GM23338 (cell line): ENCODE measurements around the gene DIAPH1. TPM values are rescaled to one million over a fixed set of nuclear protein-coding genes. Genes with fewer than 3 reads are reported as not detected.

Experiments
- ATAC-seq: fragments of 200-7000 bp; cut with Tn5 transposase; 3 replicates; pipeline ENCODE4 v1.9.1; 2020
- DNase-seq: peaks from one replicate; pipeline ENCODE4 v3.0.0-alpha.2; 2015; ENCODE audit warnings: low spot score
- H2AFZ ChIP-seq: fragments of 200-600 bp; sonication (generic); 2 replicates; pipeline ENCODE4 v1.8.0; 2016; ENCODE audit warnings: antibody characterized with exemption, mild to moderate bottlenecking, moderate library complexity
- H3F3A ChIP-seq: fragments of 200-600 bp; sonication (generic); replicated peaks from 2 replicates; pipeline ENCODE4 v1.8.0; 2017; ENCODE audit warnings: antibody characterized with exemption, mixed run types, low read depth
- H3K27ac ChIP-seq: fragments of 200-600 bp; sonication (generic); 2 replicates; pipeline ENCODE4 v1.6.1; 2016; ENCODE audit warnings: low read depth
- H3K27me3 ChIP-seq: fragments of 200-600 bp; sonication (generic); 2 replicates; pipeline ENCODE4 v1.8.0; 2016; ENCODE audit warnings: mild to moderate bottlenecking, mixed run types, moderate library complexity; ENCODE audit not compliant: insufficient read depth
- H3K36me3 ChIP-seq: fragments of 200-600 bp; sonication (generic); 2 replicates; pipeline ENCODE4 v1.8.0; 2016; ENCODE audit warnings: mild to moderate bottlenecking; ENCODE audit not compliant: insufficient read depth
- H3K4me1 ChIP-seq: fragments of 200-600 bp; sonication (generic); 2 replicates; pipeline ENCODE4 v1.8.0; 2016; ENCODE audit warnings: mild to moderate bottlenecking, moderate library complexity; ENCODE audit not compliant: insufficient read depth
- H3K4me2 ChIP-seq: fragments of 200-600 bp; sonication (generic); 2 replicates; pipeline ENCODE4 v1.7.1; 2017; ENCODE audit warnings: mixed run types
- H3K4me3 ChIP-seq: fragments of 200-600 bp; sonication (generic); 2 replicates; pipeline ENCODE4 v1.6.1; 2016; ENCODE audit warnings: mixed run types
- H3K79me2 ChIP-seq: fragments of 200-600 bp; sonication (generic); replicated peaks from 2 replicates; pipeline ENCODE4 v1.8.0; 2017; ENCODE audit warnings: mild to moderate bottlenecking; ENCODE audit not compliant: insufficient read depth
- H3K9me2 ChIP-seq: fragments of 200-600 bp; sonication (generic); 2 replicates; pipeline ENCODE4 v1.8.0; 2017; ENCODE audit not compliant: insufficient read depth
- H4K20me1 ChIP-seq: fragments of 200-600 bp; sonication (generic); replicated peaks from 2 replicates; pipeline ENCODE4 v1.8.0; 2017; ENCODE audit warnings: mild to moderate bottlenecking; ENCODE audit not compliant: insufficient read depth
- H3K27ac Mint-ChIP-seq: 2 replicates; pipeline ENCODE4 v1.8.0; 2020; ENCODE audit warnings: inconsistent platforms, mild to moderate bottlenecking, moderate library complexity, mixed read lengths
- H3K27me3 Mint-ChIP-seq: 3 replicates; pipeline ENCODE4 v1.8.0; 2022; ENCODE audit warnings: low read depth, mild to moderate bottlenecking, moderate library complexity, mixed read lengths, inconsistent platforms; ENCODE audit not compliant: insufficient read depth, poor library complexity
- H3K36me3 Mint-ChIP-seq: 3 replicates; pipeline ENCODE4 v1.8.0; 2021; ENCODE audit warnings: low read depth, mild to moderate bottlenecking, inconsistent platforms, moderate library complexity, mixed read lengths
- H3K4me1 Mint-ChIP-seq: 3 replicates; pipeline ENCODE4 v1.8.0; 2020; ENCODE audit warnings: mild to moderate bottlenecking, inconsistent platforms, mixed read lengths
- H3K4me3 Mint-ChIP-seq: 3 replicates; pipeline ENCODE4 v1.8.0; 2021; ENCODE audit warnings: moderate library complexity, mild to moderate bottlenecking, inconsistent platforms, mixed read lengths
- H3K9me3 Mint-ChIP-seq: 3 replicates; pipeline ENCODE4 v1.8.0; 2020; ENCODE audit warnings: moderate library complexity, mild to moderate bottlenecking, inconsistent platforms, mixed read lengths
- CREB1 ChIP-seq: fragments of 250-450 bp; sonication (Bioruptor Pico); IDR thresholded peaks from 2 replicates; pipeline ENCODE4 v1.5.0; 2020; ENCODE audit warnings: low read depth, mild to moderate bottlenecking, moderate library complexity
- EZH2 ChIP-seq: fragments of 200-600 bp; sonication (generic); IDR thresholded peaks from one replicate; pipeline ENCODE4 v1.8.0; 2017; ENCODE audit warnings: antibody characterized with exemption, mild to moderate bottlenecking, low read depth; ENCODE audit not compliant: unreplicated experiment
- EZH2phosphoT487 ChIP-seq: fragments of 200-600 bp; sonication (generic); IDR thresholded peaks from one replicate; pipeline ENCODE4 v1.8.1; 2018; ENCODE audit warnings: antibody characterized with exemption; ENCODE audit not compliant: unreplicated experiment
- JUNB ChIP-seq: IDR thresholded peaks from one replicate; pipeline ENCODE4 v1.6.1; 2016; ENCODE audit warnings: antibody characterized with exemption; ENCODE audit not compliant: unreplicated experiment
- NANOG ChIP-seq: IDR thresholded peaks from 2 replicates; pipeline ENCODE4 v1.6.1; 2016; ENCODE audit warnings: antibody characterized with exemption, borderline replicate concordance
- POLR2AphosphoS5 ChIP-seq: IDR thresholded peaks from 2 replicates; pipeline ENCODE4 v1.6.1; 2016; ENCODE audit warnings: antibody characterized with exemption, low read depth
- STAT1 ChIP-seq: IDR thresholded peaks from one replicate; pipeline ENCODE4 v1.6.1; 2016; ENCODE audit warnings: antibody characterized with exemption; ENCODE audit not compliant: unreplicated experiment
- ZNF114 ChIP-seq: fragments of 250-450 bp; sonication (Bioruptor Pico); IDR thresholded peaks from 2 replicates; pipeline ENCODE4 v1.5.0; 2020; ENCODE audit warnings: mild to moderate bottlenecking, moderate library complexity
- ZNF331 ChIP-seq: fragments of 250-450 bp; sonication (Bioruptor Pico); IDR thresholded peaks from 2 replicates; pipeline ENCODE4 v1.5.0; 2020; ENCODE audit warnings: low read depth, mild to moderate bottlenecking, moderate library complexity
- polyA plus RNA-seq: library from polyadenylated mRNA; unstranded; fragments of >200 nt; fragmentation: Nextera tagmentation; extraction: Ambion mirVana; gene quantifications from 2 replicates; pipeline ENCODE4 v1.2.1, GENCODE V29; 2016
- total RNA-seq: library from RNA; depleted of rRNA; stranded (reverse); fragments of >200 nt; shearing (Covaris generic); gene quantifications from 2 replicates; pipeline ENCODE4 v1.2.3, GENCODE V29; 2014
- TF ChIP-seq, protein P1 (sequence below): IDR thresholded peaks from one replicate; pipeline ENCODE4 v1.6.1; 2018; ENCODE audit warnings: antibody characterized with exemption; ENCODE audit not compliant: unreplicated experiment
- TF ChIP-seq, protein P2 (sequence below): IDR thresholded peaks from 2 replicates; pipeline ENCODE4 v1.6.1; 2016; ENCODE audit warnings: antibody characterized with exemption
- TF ChIP-seq, protein P3 (sequence below): fragments of 250-450 bp; sonication (Bioruptor Pico); IDR thresholded peaks from 2 replicates; pipeline ENCODE4 v1.5.0; 2020; ENCODE audit warnings: mild to moderate bottlenecking, moderate library complexity
- TF ChIP-seq, protein P4 (sequence below), 2 experiments: fragments of 200-600 bp in 1 of 2; sonication (generic) in 1 of 2; conservative IDR thresholded peaks; 2 replicates each; pipeline versions ENCODE4 v1.5.1 to v1.6.1; 2016 to 2017; ENCODE audit warnings: antibody characterized with exemption in 2 of 2, low read depth in 2 of 2, mild to moderate bottlenecking in 2 of 2, moderate library complexity in 1 of 2

DIAPH1 gene
- total and polyA plus RNA-seq, 2 experiments from 2014 or later, result 42.9 to 104 TPM

DNA sequence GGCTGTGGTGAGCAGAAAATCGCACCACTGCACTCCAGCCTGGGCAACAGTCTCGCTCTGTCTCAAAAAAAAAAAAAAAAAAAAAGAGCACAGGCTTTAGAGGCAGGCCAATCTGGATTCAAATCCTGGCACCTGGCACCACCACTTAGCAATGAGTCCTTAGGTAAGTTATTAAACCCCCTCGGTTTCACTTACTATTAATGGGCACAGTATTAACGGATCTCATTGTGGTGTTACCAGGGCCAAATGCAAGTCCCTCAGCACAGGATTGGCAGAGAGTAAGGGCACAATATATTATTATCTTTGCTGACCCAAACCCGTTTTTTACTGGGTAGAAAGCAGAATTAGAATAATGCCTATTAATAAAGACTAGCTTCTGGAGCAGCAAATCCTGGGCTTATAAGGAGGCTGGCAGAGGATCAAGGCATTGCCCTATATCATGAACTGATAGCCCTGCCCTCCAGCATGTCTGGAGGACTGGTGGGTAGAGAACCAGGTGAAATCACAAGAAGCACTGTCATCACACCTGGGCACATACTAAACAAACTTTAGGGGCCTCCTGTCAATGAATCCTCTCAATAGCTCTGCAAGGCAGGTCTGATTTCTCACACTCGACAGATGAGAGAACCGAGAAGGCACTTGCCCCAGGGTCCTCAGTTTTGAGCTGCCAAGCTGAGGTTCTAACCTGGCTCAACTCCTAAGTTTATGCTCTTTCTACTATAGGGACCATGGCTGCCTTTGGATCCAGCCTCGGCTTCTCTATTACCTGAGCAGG lies 112.2 kb downstream of the DIAPH1 start:
- H3K27ac Mint-ChIP-seq, result no peak overlapping the region
- TF ChIP-seq, protein P1, sequence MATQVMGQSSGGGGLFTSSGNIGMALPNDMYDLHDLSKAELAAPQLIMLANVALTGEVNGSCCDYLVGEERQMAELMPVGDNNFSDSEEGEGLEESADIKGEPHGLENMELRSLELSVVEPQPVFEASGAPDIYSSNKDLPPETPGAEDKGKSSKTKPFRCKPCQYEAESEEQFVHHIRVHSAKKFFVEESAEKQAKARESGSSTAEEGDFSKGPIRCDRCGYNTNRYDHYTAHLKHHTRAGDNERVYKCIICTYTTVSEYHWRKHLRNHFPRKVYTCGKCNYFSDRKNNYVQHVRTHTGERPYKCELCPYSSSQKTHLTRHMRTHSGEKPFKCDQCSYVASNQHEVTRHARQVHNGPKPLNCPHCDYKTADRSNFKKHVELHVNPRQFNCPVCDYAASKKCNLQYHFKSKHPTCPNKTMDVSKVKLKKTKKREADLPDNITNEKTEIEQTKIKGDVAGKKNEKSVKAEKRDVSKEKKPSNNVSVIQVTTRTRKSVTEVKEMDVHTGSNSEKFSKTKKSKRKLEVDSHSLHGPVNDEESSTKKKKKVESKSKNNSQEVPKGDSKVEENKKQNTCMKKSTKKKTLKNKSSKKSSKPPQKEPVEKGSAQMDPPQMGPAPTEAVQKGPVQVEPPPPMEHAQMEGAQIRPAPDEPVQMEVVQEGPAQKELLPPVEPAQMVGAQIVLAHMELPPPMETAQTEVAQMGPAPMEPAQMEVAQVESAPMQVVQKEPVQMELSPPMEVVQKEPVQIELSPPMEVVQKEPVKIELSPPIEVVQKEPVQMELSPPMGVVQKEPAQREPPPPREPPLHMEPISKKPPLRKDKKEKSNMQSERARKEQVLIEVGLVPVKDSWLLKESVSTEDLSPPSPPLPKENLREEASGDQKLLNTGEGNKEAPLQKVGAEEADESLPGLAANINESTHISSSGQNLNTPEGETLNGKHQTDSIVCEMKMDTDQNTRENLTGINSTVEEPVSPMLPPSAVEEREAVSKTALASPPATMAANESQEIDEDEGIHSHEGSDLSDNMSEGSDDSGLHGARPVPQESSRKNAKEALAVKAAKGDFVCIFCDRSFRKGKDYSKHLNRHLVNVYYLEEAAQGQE, result no peak
- TF ChIP-seq POLR2AphosphoS5 (no peak), ZNF331 (CRISPR knock-in tag) (no peak), EZH2 (no peak), EZH2phosphoT487 (no peak), JUNB (no peak), NANOG (no peak), STAT1 (no peak), CREB1 (CRISPR knock-in tag) (no peak), ZNF114 (no peak)
- TF ChIP-seq, protein P2, sequence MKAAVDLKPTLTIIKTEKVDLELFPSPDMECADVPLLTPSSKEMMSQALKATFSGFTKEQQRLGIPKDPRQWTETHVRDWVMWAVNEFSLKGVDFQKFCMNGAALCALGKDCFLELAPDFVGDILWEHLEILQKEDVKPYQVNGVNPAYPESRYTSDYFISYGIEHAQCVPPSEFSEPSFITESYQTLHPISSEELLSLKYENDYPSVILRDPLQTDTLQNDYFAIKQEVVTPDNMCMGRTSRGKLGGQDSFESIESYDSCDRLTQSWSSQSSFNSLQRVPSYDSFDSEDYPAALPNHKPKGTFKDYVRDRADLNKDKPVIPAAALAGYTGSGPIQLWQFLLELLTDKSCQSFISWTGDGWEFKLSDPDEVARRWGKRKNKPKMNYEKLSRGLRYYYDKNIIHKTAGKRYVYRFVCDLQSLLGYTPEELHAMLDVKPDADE, result no peak
- TF ChIP-seq, protein P3, sequence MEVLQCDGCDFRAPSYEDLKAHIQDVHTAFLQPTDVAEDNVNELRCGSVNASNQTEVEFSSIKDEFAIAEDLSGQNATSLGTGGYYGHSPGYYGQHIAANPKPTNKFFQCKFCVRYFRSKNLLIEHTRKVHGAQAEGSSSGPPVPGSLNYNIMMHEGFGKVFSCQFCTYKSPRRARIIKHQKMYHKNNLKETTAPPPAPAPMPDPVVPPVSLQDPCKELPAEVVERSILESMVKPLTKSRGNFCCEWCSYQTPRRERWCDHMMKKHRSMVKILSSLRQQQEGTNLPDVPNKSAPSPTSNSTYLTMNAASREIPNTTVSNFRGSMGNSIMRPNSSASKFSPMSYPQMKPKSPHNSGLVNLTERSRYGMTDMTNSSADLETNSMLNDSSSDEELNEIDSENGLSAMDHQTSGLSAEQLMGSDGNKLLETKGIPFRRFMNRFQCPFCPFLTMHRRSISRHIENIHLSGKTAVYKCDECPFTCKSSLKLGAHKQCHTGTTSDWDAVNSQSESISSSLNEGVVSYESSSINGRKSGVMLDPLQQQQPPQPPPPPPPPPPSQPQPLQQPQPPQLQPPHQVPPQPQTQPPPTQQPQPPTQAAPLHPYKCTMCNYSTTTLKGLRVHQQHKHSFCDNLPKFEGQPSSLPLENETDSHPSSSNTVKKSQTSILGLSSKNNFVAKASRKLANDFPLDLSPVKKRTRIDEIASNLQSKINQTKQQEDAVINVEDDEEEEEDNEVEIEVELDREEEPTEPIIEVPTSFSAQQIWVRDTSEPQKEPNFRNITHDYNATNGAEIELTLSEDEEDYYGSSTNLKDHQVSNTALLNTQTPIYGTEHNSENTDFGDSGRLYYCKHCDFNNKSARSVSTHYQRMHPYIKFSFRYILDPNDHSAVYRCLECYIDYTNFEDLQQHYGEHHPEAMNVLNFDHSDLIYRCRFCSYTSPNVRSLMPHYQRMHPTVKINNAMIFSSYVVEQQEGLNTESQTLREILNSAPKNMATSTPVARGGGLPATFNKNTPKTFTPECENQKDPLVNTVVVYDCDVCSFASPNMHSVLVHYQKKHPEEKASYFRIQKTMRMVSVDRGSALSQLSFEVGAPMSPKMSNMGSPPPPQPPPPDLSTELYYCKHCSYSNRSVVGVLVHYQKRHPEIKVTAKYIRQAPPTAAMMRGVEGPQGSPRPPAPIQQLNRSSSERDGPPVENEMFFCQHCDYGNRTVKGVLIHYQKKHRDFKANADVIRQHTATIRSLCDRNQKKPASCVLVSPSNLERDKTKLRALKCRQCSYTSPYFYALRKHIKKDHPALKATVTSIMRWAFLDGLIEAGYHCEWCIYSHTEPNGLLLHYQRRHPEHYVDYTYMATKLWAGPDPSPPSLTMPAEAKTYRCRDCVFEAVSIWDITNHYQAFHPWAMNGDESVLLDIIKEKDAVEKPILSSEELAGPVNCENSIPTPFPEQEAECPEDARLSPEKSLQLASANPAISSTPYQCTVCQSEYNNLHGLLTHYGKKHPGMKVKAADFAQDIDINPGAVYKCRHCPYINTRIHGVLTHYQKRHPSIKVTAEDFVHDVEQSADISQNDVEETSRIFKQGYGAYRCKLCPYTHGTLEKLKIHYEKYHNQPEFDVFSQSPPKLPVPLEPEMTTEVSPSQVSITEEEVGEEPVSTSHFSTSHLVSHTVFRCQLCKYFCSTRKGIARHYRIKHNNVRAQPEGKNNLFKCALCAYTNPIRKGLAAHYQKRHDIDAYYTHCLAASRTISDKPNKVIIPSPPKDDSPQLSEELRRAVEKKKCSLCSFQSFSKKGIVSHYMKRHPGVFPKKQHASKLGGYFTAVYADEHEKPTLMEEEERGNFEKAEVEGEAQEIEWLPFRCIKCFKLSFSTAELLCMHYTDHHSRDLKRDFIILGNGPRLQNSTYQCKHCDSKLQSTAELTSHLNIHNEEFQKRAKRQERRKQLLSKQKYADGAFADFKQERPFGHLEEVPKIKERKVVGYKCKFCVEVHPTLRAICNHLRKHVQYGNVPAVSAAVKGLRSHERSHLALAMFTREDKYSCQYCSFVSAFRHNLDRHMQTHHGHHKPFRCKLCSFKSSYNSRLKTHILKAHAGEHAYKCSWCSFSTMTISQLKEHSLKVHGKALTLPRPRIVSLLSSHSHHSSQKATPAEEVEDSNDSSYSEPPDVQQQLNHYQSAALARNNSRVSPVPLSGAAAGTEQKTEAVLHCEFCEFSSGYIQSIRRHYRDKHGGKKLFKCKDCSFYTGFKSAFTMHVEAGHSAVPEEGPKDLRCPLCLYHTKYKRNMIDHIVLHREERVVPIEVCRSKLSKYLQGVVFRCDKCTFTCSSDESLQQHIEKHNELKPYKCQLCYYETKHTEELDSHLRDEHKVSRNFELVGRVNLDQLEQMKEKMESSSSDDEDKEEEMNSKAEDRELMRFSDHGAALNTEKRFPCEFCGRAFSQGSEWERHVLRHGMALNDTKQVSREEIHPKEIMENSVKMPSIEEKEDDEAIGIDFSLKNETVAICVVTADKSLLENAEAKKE (CRISPR knock-in tag), result no peak
- TF ChIP-seq, protein P4, sequence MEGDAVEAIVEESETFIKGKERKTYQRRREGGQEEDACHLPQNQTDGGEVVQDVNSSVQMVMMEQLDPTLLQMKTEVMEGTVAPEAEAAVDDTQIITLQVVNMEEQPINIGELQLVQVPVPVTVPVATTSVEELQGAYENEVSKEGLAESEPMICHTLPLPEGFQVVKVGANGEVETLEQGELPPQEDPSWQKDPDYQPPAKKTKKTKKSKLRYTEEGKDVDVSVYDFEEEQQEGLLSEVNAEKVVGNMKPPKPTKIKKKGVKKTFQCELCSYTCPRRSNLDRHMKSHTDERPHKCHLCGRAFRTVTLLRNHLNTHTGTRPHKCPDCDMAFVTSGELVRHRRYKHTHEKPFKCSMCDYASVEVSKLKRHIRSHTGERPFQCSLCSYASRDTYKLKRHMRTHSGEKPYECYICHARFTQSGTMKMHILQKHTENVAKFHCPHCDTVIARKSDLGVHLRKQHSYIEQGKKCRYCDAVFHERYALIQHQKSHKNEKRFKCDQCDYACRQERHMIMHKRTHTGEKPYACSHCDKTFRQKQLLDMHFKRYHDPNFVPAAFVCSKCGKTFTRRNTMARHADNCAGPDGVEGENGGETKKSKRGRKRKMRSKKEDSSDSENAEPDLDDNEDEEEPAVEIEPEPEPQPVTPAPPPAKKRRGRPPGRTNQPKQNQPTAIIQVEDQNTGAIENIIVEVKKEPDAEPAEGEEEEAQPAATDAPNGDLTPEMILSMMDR (conservative IDR thresholded peaks at IDR 0.05; ENCODE audit: low read depth in 2 of 2), result no peak
- no peaks in the 10 kb centered on the region for H3K79me2 ChIP-seq
- no peak overlapping the region for H2AFZ ChIP-seq
- H3K4me1 ChIP-seq, result peaks cover 19% of the 10 kb centered on the region
- peaks cover 18% of the 10 kb centered on the region for H3K36me3 Mint-ChIP-seq
- no peak overlapping the region for H3K27ac ChIP-seq
- no peak overlapping the region for H3K4me2 ChIP-seq
- DNase-seq, result no peak
- no peaks in the 10 kb centered on the region for H3K36me3 ChIP-seq
- no peaks in the 10 kb centered on the region for H3K9me3 Mint-ChIP-seq
- no peaks in the 10 kb centered on the region for H3F3A ChIP-seq
- no peak overlapping the region; the same call in 2 of the 3 replicates for H3K4me3 Mint-ChIP-seq
- H3K9me2 ChIP-seq, result no peaks in the 10 kb centered on the region
- H3K4me3 ChIP-seq, result no peak overlapping the region
- H3K4me1 Mint-ChIP-seq, result peaks cover 32% of the 10 kb centered on the region
- peaks cover 14% of the 10 kb centered on the region for H3K27me3 Mint-ChIP-seq
- H3K27me3 ChIP-seq, result no peaks in the 10 kb centered on the region
- ATAC-seq, result no peak
- no peaks in the 10 kb centered on the region for H4K20me1 ChIP-seq
